HG02852 (cell line): Measurements from ENCODE around the gene RAB3IL1.
"Not testable (repeated sequence)": the region's sequence is repeated elsewhere in the genome, so short reads cannot be mapped to it uniquely, and the experiment has no call there.

Experiments
- ATAC-seq: cut with Tn5 transposase; IDR thresholded peaks from one replicate; pipeline ENCODE4 v1.9.1; 2021; ENCODE audit warnings: mild to moderate bottlenecking, moderate library complexity; ENCODE audit not compliant: unreplicated experiment

Gene RAB3IL1

GRCh38 chr11:61954106-61954850 is 36.9 kb upstream of the RAB3IL1 start:
- no peak for ATAC-seq

- not testable (repeated sequence) for ATAC-seq
These were observed 36.3 kb upstream of the RAB3IL1 start for GRCh38 chr11:61953632-61954031.

- ATAC-seq: no peak
These were observed 35.5 kb upstream of the RAB3IL1 start for GRCh38 chr11:61952882-61953281.

DNA sequence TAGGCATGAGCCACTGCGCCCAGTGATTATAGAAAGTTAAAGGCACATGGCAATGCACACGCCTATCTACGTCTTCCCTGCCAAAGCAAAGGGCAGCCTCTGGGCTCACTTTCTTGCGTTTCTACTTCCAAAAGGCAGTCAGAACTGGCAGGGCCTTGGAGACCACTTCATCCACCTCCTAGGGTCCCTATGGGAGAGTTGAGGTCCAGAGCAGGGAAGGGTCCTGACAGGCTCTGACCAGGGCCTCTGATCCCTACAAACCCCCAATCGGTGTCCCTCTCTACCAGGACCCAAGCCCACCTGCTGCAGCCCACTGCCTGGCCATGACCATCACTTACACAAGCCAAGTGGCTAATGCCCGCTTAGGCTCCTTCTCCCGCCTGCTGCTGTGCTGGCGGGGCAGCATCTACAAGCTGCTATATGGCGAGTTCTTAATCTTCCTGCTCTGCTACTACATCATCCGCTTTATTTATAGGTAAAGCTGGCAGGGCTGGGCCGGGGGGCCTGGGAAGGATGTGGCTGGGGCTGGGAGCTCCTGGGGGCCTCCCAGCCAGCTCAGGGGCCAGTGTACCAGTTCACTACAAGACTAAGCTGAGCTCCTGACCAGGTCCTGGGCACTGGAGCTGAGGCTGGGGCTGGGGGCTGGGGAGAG is 34.2 kb upstream of the RAB3IL1 start:
- ATAC-seq: no peak

DNA sequence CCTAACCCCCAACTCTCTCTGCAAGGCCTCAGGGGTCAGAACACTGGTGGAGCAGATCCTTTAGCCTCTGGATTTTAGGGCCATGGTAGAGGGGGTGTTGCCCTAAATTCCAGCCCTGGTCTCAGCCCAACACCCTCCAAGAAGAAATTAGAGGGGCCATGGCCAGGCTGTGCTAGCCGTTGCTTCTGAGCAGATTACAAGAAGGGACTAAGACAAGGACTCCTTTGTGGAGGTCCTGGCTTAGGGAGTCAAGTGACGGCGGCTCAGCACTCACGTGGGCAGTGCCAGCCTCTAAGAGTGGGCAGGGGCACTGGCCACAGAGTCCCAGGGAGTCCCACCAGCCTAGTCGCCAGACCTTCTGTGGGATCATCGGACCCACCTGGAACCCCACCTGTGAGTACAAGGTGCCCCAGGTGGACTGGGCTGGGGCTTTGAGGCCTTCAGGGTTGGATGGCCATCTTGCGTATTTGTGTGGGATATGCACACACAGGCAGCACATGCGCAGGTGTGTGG is 32.7 kb upstream of the RAB3IL1 start, which contains the start of gene BEST1:
Gene BEST1, plus strand, starts transcription at position 317 of the 513 bp plus-strand sequence. CDS start 1,456 bp downstream, outside the sequence.
- ATAC-seq: no peak

GRCh38 chr11:61949169-61950034 is 32.0 kb upstream of the RAB3IL1 start:
- no peak for ATAC-seq

DNA sequence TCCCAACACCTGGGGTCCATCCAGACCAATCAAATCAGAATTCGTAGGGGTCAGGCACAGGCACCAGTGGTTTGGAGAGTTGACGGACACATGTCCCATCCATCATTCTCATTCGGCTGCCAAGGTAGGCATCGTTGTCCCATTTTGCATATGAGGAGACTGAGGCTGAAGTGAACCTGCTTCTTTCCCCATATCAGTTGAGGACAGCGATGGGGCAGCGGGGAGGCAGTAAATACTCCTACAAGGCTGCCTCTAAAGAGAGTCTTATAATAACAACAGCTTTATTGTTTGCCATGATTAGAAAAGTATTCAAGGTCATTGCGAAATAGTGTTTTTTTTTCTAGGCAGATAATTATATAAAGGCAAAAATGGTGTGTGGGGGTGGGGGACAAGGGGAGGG is 31.1 kb upstream of the RAB3IL1 start:
- ATAC-seq: no peak

DNA sequence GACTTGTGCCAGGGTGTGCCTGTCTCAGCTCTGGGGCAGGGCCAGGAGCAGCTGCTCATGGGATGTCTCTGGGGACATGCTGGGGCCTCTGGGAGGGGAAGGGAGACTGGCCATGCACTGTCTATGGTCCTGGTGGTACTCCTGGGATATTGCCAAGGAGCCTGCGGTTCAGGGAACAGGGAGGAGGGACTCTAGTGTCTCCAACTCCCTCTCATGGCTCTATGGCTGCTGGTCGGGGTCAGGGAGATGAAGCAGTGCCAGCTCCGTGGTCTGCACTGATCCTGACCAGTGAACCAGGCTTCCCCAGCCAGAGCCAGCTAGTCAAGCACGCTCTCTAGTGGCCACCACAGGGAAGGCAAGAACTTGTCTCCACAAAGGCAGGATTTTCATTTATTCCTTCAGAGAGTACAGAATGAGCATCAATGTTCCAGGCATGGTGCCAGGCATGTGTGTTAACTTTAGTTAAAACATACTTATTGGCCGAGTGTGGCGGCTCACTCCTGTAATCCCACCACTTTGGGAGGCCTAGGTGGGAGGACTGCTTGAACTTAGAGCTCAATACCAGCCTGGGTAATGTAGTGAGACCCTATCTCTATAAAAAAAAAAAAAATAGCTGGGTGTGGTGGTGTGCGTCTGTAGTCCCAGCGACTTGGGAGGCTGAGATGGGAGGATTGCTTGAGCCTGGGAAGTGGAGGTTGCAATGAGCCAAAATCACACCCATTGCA is 30.3 kb upstream of the RAB3IL1 start:
- ATAC-seq: no peak

DNA sequence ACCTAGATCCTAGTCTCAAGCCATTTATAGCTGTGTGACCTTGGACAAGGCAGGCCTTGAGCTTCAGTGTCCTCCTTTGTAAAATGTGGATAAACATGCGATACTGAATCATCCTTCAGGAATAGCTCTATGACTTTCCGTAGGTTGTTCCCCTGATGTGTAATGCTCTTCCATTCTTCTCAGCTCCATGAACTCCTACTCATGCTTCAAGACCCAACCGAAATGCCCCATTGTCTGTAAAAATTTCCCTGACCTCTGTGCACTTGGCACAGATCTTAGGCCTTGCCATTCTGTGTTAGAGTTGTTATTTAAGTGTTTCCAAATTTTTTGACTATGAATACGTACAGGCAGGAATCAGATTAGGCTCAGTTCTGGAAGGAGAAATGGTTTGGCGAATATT is 29.5 kb upstream of the RAB3IL1 start:
- ATAC-seq: no peak

GRCh38 chr11:61945191-61945590 is 27.8 kb upstream of the RAB3IL1 start:
- ATAC-seq: no peak

- no peak for ATAC-seq
These were observed 23.1 kb upstream of the RAB3IL1 start for GRCh38 chr11:61940466-61940865.

DNA sequence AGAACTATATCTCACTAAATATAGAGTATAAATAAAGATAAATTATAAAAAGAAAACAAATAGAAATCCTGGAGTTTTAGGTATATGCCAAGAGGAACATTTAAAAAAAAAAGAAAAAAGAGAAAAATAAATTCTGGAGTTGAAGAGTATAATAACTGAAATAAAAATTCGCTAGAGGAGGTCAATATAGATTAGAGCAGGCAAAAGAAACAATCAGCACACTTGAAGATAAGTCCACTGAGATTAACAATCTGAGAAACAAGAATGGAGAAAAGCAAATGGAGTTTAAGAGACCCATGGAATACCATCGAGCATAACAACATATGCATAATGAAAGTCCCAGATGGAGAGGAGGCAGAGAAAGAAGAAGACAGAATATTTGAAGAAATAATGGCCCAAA is 18.5 kb upstream of the RAB3IL1 start:
- ATAC-seq: no peak

DNA sequence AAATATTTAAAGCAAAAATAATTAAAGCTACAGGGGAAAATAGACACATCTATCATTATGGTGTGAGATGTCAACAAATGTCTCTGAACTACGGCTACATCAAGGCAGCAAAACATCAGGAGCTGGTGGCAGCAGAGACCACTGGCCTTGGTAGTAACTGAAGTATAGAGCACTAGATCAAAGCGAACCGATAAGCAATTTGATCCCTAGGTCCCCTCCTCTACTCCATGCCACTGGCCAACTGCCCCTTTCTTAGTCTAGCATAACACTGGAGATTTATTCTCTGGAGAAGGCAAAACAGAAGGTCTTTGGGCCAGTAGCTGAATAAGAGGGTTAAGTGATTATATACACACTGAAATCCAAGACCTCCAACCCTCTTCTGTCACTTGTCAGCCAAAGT is 13.6 kb upstream of the RAB3IL1 start:
- no peak for ATAC-seq

GRCh38 chr11:61928606-61929005 is 11.2 kb upstream of the RAB3IL1 start:
- ATAC-seq: no peak

DNA sequence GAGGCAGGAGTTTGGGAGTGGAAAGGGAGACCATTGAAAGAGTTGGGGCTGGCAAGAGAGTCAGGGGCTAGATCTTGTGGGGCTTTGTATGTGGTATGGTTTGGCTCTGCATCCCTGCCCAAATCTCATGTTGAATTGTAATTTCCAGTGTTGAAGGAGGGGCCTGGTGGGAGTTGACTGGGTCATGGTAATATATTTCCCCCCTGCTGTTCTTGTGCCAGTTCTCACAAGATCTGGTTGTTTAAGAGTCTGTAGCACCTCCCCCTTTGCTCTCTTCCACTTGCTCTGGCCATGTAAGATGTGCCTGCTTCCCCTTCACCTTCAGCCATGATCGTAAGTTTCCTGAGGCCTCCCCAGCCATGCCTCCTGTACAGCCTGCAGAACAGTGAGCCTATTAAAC is 10.1 kb upstream of the RAB3IL1 start:
- ATAC-seq: no peak

DNA sequence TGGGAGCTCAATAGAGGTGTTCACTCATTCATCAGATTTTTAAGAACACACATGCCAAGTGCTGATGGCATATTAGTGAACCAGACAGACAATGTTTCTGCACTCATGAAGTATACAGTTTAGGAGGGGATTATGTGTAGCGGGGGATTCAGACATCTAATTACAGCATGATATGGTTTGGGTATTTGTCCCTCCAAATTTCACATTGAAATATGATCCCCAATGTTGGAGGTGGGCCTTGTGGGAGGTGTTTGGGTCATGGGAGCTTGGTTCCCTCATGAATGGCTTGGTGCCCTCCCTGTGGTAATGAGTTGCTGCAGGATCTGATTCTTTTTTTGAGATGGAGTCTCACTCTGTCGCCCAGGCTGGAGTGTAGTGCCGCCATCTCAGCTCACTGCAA is 8.9 kb upstream of the RAB3IL1 start:
- no peak for ATAC-seq

DNA sequence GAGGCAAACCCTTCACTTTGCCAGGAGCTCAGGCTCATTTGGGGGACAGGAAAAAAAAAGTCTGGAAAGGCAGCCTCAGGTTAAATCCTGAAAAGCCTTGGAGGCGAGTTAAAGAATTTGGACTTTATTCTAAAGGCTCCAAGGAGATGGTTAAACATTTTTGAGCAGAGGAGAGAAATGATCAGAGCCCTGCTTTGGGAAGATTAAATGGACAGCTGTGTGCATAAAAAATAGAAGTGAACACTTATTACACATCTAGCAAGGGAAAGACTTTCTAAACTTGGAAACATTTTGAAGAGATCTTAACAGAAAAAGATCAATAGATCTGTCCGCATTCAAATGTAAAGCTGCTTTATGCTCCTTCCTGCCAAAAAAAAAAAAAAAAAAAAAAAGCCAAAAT is 8.4 kb upstream of the RAB3IL1 start:
- no peak for ATAC-seq

DNA sequence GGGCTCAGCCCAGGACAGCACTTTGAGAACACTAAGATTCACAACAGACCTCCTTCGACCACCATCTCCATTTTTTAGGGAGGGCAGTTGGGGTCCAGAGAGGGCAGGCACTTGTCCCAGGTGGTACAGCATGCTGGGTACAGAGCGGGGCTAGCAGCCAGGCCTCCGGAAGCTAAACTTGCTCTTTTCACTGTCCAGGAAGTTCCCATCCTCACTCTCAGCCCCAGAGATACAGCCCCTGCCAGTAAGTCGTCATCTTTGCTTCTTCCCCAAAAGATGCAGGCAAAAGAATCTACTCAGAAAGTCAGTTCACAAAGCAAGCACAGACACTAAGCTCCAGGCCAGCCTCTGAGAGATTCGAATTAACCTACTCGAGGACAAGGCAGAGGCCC is 6.7 kb upstream of the RAB3IL1 start:
- no peak for ATAC-seq

DNA sequence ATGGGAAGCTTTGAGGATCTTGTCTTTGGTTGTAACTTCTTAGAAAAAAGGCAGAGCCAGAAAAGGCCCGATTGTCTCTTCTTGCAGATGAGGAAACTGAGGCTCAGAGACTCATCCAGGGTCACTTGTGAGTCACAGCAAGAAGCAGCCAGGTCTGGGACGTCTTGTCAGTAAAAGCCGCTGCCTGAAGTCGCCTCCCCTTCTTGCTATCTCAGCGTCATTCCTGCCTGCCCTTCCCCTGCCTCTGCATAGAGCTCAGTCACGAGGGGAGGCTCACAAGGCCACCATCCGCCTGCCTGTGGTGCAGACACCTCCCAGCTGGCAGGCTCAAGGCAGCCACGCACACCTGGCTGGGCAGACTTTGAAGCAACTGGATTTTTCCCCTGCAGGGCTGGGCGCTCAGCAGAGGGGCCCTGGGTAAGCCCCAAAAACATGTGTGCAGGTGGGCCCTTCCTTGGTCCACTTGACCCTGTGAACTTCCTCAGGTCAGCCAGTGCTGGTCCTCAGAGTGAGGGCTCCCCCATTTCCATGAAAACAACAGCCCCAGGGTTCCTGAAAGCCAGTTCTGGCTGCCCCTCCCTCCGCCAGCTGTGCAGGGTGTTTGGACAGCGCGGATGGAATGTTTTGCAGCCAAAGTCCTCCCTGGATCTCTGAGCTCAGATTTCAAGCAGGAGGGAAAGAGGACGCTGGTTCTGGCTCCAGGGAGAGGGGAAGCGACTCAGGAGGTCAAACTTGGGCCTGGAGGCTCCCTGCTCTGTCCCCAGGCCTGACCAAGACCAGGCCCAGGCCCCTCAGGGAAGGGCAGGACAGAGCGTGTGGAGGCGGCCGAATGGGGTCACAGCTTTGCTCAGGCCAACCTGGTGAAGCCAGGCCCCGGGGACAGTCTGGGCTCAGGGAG is 6.0 kb upstream of the RAB3IL1 start:
- no peak for ATAC-seq

- ATAC-seq: no peak
These were observed 5.2 kb upstream of the RAB3IL1 start for GRCh38 chr11:61922539-61922938.
